GOT3 (cell line): Measurements from ENCODE around the gene HOXC4.
A peak's percentile ranks its signal among the peaks of the same experiment; 100 is the strongest.

ENCODE experiments used
- DNase-seq: peaks from one replicate; lab custom pipeline; 2025; ENCODE audit warnings: mixed read lengths; lab: John Stamatoyannopoulos, UW

The HOXC4 gene

DNA sequence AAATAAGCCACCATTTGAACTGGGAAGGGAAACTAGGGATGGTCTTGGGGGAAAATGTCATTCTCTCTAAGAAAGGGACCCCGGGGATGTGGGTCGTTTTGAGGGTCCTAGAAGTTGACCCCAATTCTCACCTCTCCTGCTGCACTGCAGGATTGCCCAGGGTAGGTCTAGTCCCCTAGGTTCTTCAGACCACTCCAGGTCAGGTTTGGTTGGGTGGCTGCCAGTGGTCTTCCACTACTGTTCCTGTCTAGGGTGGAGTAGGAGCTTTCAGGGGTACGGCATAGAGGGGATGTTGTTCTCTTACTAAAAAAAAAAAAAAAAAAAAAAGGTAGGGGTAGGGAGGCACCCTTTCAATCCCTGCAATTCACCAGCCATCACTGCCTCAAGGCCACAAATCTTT, 37.6 kb upstream of the HOXC4 start:
- no peak for DNase-seq

DNA sequence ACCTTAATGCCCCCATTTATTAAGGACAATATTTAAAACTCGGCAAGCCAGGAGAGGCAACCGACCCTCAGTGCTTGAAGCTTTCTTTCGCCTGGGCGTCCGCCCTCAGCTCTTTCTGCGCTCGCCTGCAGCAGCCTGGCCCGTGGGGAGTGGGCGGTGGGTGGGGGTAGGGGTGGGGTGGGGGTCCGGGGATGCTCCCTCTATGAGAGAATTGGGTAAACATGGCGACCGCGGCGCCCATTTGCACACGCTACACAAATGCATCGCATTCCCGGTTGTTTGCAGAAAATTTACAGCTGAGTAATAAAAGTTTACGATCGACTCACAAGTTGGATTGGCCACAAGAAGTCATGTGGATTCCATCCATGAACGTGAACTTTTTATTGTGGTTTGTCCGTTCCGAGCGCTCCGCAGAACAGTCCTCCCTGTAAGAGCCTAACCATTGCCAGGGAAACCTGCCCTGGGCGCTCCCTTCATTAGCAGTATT, 37.1 kb upstream of the HOXC4 start:
- DNase-seq = no peak

DNA sequence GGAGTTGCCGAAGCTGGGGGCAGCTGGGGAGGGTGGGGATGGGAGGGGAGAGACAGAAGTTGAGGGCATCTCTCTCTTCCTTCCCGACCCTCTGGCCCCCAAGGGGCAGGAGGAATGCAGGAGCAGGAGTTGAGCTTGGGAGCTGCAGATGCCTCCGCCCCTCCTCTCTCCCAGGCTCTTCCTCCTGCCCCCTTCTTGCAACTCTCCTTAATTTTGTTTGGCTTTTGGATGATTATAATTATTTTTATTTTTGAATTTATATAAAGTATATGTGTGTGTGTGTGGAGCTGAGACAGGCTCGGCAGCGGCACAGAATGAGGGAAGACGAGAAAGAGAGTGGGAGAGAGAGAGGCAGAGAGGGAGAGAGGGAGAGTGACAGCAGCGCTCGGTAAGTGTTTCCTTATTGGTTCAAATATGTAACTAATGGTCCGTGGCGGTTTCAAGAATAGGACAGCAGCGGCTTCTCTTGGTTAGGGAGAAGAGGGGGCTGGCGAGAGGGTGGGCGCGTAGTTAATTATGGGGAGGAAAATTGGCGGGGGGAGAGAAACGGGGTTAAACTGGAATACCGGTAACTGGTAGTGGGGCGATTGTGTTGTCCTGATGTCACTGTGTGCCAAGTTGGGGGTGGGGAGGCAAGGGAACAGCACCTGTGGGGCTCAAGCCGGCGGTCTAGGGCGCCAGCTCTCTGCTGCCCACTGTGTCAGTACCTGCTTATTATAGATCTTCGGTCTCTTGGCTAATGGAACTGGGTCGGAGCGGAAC, 36.4 kb upstream of the HOXC4 start:
- no peak for DNase-seq

DNA sequence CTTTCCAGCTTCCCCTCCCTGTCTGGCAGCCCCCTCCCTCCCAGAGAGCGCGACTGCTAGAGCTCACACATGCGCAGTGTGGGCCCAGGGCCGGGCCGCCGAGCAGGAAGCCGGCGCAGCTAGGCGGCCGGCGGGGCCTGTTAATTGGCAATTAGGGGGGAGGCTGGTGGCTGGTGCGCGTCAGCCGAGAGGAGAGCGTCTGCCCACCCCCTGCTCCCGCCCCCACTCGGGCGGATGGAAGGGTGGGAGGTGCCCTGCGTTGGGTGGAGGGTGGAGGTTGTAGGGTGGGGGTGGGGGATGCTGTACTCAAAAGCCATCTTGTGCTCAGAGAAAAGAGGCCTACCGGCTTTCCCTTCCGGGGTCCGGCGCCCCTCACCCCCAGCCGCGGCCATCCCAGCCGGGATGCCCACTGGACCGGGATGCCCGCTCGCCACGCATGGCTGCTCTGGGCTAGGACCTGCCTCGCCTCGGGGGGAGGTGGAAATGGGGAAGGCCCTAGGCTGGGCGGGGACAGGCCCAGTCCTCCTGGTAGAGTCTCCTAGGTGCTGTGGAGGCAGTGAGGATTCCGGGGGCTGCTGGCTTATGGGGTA, 35.7 kb upstream of the HOXC4 start:
- DNase-seq = peak; percentile 37

DNA sequence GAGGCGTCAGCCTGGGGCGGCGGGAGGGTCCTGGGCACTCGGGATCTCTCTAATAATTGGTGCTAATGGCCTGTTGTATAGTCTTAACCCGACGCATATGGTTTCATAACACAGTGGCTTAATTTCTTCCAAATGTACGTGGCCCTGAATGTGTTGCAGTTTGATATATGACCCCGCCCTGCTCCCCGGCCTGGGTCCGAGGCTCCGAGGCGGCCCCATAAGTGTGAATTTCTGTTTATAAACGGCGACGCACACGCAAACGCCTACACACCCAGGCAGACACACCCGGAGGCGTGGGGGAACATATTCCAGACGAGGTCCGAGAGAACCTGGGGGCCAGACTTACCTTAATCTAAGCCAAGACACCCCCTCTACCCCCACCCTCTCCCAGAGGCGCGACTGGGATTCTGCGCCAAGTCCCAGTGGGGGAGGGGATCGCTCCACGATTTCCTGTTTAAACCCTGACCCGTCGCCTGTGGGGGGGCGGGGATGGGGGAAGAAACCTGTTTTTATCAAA, 35.1 kb upstream of the HOXC4 start:
- no peak for DNase-seq

DNA sequence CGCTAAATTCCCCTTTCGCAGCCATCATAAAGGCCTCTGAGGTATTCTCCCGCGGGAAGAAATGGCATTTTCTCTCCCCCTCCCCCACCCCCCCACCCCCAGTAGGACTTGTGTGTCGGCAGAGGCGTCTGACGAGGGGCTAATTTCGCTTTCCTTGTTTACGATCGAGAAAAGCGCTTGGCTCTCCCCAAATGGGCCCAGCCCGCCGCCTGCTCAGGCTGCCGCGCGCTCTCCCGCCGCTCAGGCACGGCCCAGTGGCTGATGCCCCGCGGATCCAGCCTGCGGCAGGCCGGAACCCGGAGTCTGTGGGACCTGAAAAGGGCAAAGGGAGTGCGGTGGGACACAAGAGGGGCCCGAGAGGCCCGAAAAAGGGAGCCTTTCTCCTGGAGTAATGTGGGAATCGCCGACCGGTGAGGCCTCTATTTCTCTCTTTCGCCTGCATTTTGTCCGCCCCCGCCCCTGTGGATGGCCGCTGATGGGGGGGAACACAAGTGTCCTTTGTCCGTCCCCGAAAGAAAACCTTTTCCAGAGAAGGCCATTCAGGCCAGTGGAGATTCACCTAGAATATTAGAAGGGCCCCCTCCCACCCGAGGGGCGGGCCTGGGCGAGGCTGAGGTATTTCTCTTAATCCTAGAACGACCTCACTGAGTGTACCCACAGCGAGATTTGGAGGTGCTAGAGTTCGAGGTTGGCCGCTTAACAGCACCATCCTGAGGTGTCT, 34.4 kb upstream of the HOXC4 start:
- no peak for DNase-seq

DNA sequence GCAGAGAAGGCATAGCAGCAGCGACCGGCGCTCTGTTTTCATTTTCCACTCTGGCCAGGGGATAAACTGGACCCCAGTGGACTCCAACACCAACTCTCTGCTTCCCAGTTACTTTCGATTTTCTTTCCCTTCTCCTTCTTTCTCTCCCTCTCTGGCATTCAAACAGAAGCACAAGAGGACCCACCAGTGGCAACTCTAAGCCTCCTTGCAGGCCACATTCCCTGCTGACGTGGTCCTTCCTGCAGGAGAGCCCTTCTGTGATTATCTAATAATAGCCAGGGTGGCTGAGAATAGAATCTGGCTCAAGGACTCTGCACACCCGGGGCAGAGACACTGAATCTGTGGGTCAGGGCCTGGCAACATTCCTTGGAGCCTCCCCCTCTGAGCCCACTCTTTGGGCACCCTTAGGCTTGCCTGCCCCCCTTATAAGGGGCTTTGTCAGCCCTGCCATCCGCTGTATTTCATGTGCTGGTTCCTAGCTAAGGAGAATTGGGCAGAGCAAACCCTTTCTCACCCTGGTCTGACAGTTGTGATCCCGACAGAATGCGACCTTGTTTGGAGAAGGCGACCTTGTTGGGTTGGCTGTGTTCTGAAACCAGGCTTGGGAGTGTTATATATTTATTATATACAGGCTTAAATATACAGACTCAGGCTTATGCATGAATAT, 33.6 kb upstream of the HOXC4 start:
- DNase-seq = no peak

DNA sequence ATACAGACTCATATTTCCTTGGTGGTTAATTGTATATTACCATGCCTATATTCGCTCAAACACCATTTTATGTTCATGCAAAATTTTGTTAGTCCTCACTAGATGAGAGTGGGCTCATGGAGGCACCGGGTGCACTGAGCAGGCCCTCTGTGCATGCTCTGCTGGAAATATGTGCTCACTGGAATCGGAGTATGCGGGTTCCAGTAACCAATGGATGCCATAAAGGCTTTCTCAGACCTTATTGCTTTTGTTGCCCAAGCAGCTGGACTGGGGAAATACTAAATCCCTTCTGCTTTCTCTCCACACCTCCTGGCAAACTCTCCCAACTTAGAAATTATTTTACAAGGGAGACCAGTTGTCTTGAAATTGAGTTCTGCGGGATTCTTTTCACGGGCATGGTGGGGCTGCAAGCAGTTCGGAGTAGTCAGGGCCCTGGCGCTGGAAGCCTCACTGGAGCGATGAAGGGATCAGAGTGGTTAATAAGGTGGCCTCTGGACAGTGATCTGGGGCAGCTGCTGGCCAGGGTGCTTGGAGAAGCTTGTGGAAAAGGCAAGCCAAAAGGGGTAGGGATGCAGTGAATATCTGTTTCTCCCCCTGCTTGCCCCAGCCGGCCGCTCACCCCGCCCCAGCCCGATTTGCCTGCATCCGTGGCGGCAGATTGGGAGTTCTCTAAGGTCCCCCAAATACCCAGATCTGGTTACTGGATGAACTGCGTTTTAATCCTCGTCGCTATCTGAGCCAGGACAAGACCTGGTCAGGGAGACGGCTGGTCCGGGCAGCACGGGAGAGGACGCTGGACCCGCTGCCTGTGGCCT, 32.8 kb upstream of the HOXC4 start:
- no peak for DNase-seq

DNA sequence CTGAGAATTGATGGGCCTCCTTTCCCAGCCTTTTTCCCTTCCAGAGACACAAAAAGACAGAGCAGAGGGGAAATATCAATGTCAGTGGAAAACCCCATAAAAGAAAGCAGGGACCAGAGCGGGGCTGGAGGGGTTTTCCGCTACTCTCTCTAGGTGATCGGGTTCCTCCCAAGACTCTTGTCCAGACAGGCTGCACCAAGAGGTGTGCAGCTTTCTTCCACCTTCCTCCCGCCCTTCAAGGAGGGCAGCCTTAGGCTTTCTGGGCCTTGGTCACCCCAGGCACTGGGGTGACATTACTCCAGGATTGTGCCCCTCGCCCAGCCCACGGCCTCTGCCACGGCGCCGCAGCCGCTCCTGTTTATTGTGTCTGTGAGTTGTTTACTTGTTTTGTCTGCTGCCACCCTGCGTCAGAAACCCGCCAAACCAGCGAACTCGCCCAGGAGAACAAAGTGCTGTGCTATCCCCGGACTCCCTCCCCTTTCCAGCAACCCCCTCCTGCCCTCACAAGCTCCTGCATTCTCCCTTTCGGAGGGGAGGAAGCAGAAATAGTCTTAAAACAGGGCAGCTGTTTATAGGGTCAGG, 32.1 kb upstream of the HOXC4 start:
- DNase-seq = no peak

DNA sequence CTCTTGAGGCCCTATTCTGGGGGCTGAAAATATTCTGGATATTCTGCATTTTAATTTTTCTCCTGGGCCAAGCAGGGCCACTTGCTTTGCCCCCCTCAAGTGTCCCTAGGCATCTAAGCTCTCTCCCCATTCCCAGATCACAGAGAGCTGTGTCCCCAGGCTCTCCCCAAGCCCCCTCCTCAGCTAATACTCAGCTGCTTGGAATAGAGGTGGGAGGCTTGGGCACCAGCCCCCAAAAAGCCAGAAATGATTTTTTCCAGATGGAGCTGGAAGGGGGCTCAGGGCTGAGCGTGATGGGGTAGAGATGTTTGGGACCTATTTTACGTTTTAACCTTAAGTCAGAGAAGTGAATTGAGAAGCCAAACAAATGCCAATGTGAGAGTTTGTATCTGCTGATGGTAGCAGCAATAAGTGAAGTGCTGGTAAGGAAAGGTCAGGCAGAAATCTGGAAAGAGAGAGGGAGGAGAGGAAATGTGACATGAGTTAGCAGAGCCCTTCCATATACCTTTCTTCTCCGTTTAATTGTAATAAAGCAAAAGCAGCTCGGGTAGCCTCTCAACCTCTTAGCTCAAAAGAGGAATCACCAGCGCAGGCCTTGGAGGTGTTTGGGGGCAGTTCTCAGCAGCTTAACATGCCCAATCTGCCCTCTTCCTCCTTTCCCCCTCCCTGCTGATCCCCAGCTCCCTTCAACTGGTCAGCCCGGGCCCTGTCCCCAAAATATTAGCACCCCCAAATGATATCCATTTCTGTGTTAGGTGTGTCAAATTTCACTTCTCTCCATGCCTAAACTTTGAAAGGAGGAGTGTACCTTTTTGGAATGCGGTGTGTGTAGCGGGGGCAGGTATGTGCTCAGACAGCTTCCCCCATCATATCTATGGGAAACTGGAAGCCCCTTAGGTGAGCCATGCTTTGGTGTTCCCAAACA, 30.4 kb upstream of the HOXC4 start:
- DNase-seq = no peak

DNA sequence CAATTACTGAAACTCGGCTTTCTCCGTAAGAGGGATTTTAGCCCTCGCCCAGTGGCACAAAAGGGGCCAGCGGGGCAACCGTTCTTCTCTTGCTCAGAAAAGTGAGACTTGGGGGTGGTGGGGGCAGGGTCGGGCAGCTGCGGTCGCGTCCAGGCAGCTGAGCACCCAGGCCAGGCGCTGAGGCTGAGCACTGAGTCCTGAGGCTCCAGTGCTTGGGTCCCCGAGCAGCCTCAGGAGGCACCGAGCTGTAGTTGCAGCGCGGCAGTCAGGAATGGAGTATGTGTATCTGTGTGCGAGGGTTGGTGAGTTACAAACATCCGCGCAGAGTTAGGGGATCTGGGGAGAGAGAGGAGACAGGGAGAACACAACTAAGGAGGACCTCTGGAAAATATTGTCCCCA, 29.5 kb upstream of the HOXC4 start:
- no peak for DNase-seq

DNA sequence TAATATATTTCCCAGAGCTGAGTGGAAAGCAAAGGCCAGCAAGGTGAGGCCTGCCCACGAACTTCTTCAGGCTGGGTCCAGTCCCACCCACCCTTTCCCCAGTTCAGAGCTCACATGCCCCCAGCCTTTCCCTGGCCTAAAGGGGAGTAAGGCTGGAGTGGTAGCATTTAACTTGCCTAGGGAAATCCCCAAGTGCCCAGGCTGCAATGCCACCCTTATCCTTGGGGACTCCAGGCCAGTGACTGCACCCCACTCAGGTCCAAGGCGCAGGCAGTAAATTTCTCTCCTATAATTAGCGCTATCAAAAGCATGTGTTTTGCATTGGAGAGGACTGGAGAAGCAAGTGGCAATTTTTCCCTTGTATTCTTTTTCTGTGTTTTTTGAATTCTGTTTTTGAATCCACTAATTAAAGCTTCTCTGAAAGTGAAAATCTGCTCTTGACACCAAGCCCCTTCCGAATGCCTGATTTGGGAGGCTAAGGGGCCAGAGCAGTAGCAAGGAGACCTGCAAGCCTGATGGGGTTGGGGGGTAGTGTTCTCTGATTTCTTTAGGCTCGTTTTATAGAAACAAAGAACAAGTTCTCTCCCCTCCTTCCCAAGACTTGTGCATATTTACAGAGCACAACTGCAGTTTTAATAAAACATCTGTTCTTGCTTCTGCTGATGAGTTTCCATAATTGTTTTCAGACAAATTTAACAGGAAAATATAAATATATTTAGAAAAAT, 28.9 kb upstream of the HOXC4 start:
- no peak for DNase-seq

DNA sequence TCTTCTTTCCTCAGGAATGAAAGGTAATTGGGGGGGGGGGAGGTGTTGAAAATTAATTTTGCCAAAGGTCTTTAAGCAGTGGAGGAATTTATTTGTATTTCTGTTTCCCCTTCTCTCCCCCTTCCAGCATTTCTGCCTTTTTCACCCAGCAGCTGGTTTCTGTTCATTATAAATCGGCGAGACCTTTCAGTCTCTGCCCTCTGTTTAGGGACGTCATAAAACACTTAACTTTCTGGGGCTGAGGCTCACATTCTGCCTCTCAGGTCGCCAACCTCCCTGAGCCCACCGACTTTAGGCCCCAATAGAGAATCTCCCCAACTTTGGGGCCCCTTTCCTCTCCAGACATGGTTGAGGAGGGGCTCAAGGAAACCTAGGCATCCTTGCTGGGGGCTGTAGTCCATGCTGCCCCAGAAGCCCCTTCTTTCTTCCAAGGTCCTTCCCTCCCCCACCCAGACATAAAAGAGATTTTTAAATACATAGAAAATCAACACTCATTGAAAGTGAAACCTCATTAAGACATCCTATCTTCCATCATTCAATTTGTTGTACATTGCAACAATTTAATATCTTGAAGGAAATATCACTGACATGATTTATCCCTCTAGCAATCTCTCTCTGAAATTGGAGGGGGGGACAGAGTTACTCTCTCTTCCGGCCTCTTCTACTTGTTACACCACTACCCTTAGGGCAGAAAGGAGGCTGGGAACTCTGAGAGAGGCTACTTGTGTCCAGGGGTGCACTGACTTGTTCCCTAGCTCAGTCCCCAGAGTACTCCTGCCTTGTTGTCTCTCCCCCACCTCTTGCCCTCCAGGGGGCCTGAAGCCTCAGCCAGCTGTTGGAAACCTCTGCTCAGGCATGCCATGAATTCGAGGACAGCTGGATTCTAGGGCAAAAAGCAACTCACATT, 27.9 kb upstream of the HOXC4 start:
- no peak for DNase-seq

DNA sequence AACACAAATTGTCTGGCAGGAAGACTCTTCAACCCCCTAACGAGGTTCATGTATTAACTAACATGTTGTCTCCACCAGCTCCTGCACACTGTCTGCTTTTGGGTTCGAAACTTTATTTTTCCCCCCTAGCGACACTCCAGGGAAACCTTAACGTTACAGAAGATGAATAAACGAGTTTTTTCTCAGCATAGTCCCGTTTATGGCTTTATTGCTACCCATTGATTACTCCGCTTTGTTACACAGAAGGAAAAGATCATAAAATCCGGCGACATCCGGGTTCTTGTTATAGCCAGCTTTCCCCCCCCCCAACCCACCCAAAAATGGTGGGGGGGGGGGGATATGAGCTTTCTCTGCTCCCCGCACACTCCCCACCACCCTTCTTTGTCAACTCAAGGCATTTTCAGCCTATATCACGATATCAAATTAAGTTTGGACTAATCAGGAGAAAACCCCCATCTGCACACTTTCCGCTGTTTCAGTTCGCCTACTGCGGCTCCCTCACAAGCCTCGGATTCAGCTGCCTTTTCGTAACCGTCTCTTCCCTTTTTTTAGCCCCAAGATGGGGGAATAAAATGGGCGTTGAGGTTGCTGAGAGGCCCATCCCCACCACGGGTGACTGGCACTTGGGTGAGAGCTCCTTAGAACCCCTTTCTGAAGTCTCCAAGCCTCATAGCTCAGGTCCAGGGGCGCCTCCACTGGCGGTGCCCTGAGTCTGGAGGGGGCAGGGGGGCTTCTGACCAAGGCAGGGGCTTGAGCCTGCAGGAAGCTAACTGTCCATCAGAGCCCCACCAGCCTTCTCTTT, 26.8 kb upstream of the HOXC4 start:
- no peak for DNase-seq

DNA sequence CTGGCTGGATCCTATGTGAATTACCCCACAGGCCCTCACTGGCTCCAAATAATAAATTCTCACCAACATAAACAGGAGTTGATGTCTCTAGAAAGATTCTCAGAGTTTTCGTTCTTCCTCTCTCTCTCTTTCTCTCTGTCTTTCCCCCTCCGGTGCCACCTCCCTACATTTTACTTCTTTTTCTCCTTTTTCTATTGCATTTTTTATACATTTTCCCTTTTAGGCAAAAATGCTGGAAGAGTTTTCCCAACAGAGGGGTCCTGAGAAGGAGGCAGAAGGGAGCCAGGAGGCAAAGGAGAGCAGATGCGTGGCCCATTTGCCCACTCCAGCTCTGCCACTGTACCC, 26.2 kb upstream of the HOXC4 start:
- no peak for DNase-seq

DNA sequence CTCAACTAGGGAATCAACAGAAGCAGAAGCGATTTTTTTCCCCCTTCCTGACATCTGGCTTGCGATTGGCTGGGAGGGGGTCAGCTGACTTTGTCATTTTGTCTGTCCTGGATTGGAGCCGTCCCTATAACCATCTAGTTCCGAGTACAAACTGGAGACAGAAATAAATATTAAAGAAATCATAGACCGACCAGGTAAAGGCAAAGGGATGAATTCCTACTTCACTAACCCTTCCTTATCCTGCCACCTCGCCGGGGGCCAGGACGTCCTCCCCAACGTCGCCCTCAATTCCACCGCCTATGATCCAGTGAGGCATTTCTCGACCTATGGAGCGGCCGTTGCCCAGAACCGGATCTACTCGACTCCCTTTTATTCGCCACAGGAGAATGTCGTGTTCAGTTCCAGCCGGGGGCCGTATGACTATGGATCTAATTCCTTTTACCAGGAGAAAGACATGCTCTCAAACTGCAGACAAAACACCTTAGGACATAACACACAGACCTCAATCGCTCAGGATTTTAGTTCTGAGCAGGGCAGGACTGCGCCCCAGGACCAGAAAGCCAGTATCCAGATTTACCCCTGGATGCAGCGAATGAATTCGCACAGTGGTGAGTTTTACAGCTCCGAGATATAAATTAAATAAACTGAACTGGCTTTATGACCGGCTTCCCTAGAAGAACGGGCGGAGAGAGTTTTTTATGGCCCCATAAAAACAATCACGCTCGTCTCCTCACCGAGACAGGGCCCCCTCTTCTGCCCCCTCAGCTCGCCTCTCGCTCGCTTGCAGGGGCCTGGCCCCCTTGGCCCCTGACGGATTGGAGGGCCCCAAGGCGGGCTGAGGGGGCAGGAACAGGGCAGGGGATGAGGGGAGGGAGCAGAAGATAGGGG, 25.1 kb upstream of the HOXC4 start, which contains the start of gene HOXC6:
Gene HOXC6 (plus strand): TSS at position 127 of the 888 bp plus-strand sequence. CDS start 82 bp downstream, at position 209.
- no peak for DNase-seq
